Rectal smooth muscle tissue (tissue), 1 donor: ENCODE measurements around the gene GCA.

Experiments
- H3K27ac ChIP-seq: one replicate; pipeline ENCODE4 v1.7.0; 2013; ENCODE audit warnings: low read depth, low read length, inconsistent platforms
- H3K27me3 ChIP-seq: one replicate; pipeline ENCODE4 v1.7.0; 2013; ENCODE audit warnings: low read length; ENCODE audit not compliant: control insufficient read depth, insufficient read depth
- H3K36me3 ChIP-seq: one replicate; pipeline ENCODE4 v1.7.0; 2013; ENCODE audit warnings: low read length; ENCODE audit not compliant: control insufficient read depth, insufficient read depth
- H3K4me1 ChIP-seq: one replicate; pipeline ENCODE4 v1.7.0; 2013; ENCODE audit warnings: low read length; ENCODE audit not compliant: control insufficient read depth, insufficient read depth
- H3K4me3 ChIP-seq: one replicate; pipeline ENCODE4 v1.7.0; 2013; ENCODE audit warnings: low read length
- H3K9ac ChIP-seq: one replicate; pipeline ENCODE4 v1.7.0; 2013; ENCODE audit warnings: low read length

GCA gene

GRCh38 chr2:162337868-162338267 lies 6.1 kb upstream of the GCA start:
- no peak overlapping the region for H3K4me3 ChIP-seq
- no peak overlapping the region for H3K27ac ChIP-seq
- no peaks in the 10 kb centered on the region for H3K4me1 ChIP-seq
- H3K27me3 ChIP-seq = no peaks in the 10 kb centered on the region
- H3K36me3 ChIP-seq = no peaks in the 10 kb centered on the region
- no peak overlapping the region for H3K9ac ChIP-seq

- no peaks in the 10 kb centered on the region for H3K27me3 ChIP-seq
Observed at GRCh38 chr2:162340822-162341221, 3.1 kb upstream of the GCA start.

GRCh38 chr2:162342321-162342720 lies 1.6 kb upstream of the GCA start:
- no peak overlapping the region for H3K9ac ChIP-seq
- H3K36me3 ChIP-seq = no peaks in the 10 kb centered on the region
- H3K4me3 ChIP-seq = no peak overlapping the region
- no peaks in the 10 kb centered on the region for H3K27me3 ChIP-seq
- no peak overlapping the region for H3K27ac ChIP-seq
- peaks cover 2% of the 10 kb centered on the region for H3K4me1 ChIP-seq

More at GRCh38 chr2:162340822-162341221, 3.1 kb upstream of the GCA start:
- Histone ChIP-seq H3K36me3 (no peaks in the 10 kb centered on the region), H3K9ac (no peak overlapping the region), H3K4me1 (peaks cover 2% of the 10 kb centered on the region), H3K27ac (no peak overlapping the region), H3K4me3 (no peak overlapping the region)

- Histone ChIP-seq H3K27ac (no peak overlapping the region), H3K9ac (no peak overlapping the region), H3K27me3 (no peaks in the 10 kb centered on the region), H3K4me3 (no peak overlapping the region), H3K4me1 (peaks cover 2% of the 10 kb centered on the region), H3K36me3 (no peaks in the 10 kb centered on the region)
Observed at GRCh38 chr2:162342841-162343240, 1.1 kb upstream of the GCA start.

GRCh38 chr2:162343492-162343823 lies 474 bp upstream of the GCA start:
- H3K4me3 ChIP-seq = peak overlapping the region; percentile 96
- H3K4me1 ChIP-seq = peaks cover 2% of the 10 kb centered on the region
- H3K27ac ChIP-seq = no peak overlapping the region
- H3K36me3 ChIP-seq = no peaks in the 10 kb centered on the region
- no peaks in the 10 kb centered on the region for H3K27me3 ChIP-seq
- H3K9ac ChIP-seq = no peak overlapping the region

GRCh38 chr2:162344617-162344950 lies 652 bp downstream of the GCA start:
- H3K36me3 ChIP-seq = no peaks in the 10 kb centered on the region
- no peaks in the 10 kb centered on the region for H3K27me3 ChIP-seq
- H3K9ac ChIP-seq = peak overlapping the region; percentile 32
- peak overlapping the region; percentile 96 for H3K4me3 ChIP-seq
- no peak overlapping the region for H3K27ac ChIP-seq
- H3K4me1 ChIP-seq = peaks cover 2% of the 10 kb centered on the region

GRCh38 chr2:162365392-162365791 lies 21.5 kb downstream of the GCA start:
- Histone ChIP-seq H3K4me3 (no peak overlapping the region), H3K9ac (no peak overlapping the region), H3K27me3 (no peaks in the 10 kb centered on the region), H3K36me3 (no peaks in the 10 kb centered on the region), H3K27ac (no peak overlapping the region), H3K4me1 (no peaks in the 10 kb centered on the region)

- Histone ChIP-seq H3K27ac (no peak overlapping the region), H3K4me3 (no peak overlapping the region)
Observed at GRCh38 chr2:162368494-162368893, 24.6 kb downstream of the GCA start.

GRCh38 chr2:162369551-162369950 lies 25.6 kb downstream of the GCA start:
- Histone ChIP-seq H3K36me3 (no peaks in the 10 kb centered on the region), H3K27ac (no peak overlapping the region), H3K4me1 (no peaks in the 10 kb centered on the region), H3K9ac (no peak overlapping the region), H3K4me3 (no peak overlapping the region), H3K27me3 (no peaks in the 10 kb centered on the region)

More at GRCh38 chr2:162368494-162368893, 24.6 kb downstream of the GCA start:
- Histone ChIP-seq H3K4me1 (no peaks in the 10 kb centered on the region), H3K27me3 (no peaks in the 10 kb centered on the region), H3K36me3 (no peaks in the 10 kb centered on the region), H3K9ac (no peak overlapping the region)

- no peak overlapping the region for H3K27ac ChIP-seq
Observed at GRCh38 chr2:162370931-162371330, 27.0 kb downstream of the GCA start.

GRCh38 chr2:162372818-162373217 lies 28.9 kb downstream of the GCA start:
- no peak overlapping the region for H3K4me3 ChIP-seq
- H3K9ac ChIP-seq = no peak overlapping the region
- H3K27me3 ChIP-seq = no peaks in the 10 kb centered on the region
- H3K36me3 ChIP-seq = no peaks in the 10 kb centered on the region
- no peaks in the 10 kb centered on the region for H3K4me1 ChIP-seq
- H3K27ac ChIP-seq = no peak overlapping the region

More at GRCh38 chr2:162370931-162371330, 27.0 kb downstream of the GCA start:
- H3K36me3 ChIP-seq = no peaks in the 10 kb centered on the region
- no peak overlapping the region for H3K4me3 ChIP-seq
- no peak overlapping the region for H3K9ac ChIP-seq
- H3K27me3 ChIP-seq = no peaks in the 10 kb centered on the region
- H3K4me1 ChIP-seq = no peaks in the 10 kb centered on the region

- Histone ChIP-seq H3K9ac (no peak overlapping the region), H3K27ac (no peak overlapping the region), H3K4me3 (no peak overlapping the region), H3K4me1 (no peaks in the 10 kb centered on the region), H3K27me3 (no peaks in the 10 kb centered on the region), H3K36me3 (no peaks in the 10 kb centered on the region)
Observed at GRCh38 chr2:162379719-162380580, 36.0 kb downstream of the GCA start.

GRCh38 chr2:162381851-162382250 lies 37.9 kb downstream of the GCA start:
- Histone ChIP-seq H3K27ac (no peak overlapping the region), H3K4me3 (no peak overlapping the region), H3K36me3 (no peaks in the 10 kb centered on the region), H3K4me1 (no peaks in the 10 kb centered on the region), H3K27me3 (no peaks in the 10 kb centered on the region), H3K9ac (no peak overlapping the region)
